ENCODE results near the gene PAFAH1B2. TPM values are rescaled to one million over a fixed set of nuclear protein-coding genes. Genes with fewer than 3 reads are reported as not detected.
"Not testable (repeated sequence)": the region's sequence is repeated elsewhere in the genome, so short reads cannot be mapped to it uniquely, and the experiment has no call there.

Gene PAFAH1B2
- total and polyA plus RNA-seq, 8 donors = 14.9 to 174 (median 32.0) TPM

DNA sequence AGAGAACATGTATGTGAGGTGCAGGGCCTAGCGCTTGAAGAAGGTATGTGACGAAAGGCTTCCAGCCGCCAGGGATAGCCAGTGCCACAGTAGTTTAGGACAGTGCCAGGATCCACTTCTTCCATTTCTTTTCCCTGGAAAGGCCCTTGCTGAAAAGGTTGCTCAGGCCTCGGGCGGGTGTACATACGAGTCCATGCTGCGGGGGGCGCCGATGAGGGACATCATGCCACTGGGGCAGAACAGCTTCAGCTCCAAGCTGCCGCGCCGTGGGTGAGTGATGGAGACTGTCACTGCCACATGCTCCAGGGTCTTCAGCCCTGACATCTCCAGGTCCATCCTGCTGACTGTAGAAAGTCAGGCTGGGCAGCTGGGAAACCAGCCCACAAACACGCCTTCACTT, 64.6 kb downstream of the PAFAH1B2 start:
- H3K27ac ChIP-seq; H3K9me3 ChIP-seq; DNase-seq; H3K27me3 ChIP-seq; H3K4me3 ChIP-seq; intact Hi-C loops (cut with DNase I; ENCODE audit: low total_unique reads): not testable (repeated sequence)
- WGBS, 5 donors = 78 to 90% (median 86%) methylated on average over 6 to 9 of the region's 13 CpGs; no CpG with 5 or more reads in 1 of the 5 donors
- Histone ChIP-seq H3K36me3 (peaks cover 20 to 59% (median 48%) of the 10 kb centered on the region in 4 donors), H3K4me1 (peaks cover 0 to 40% (median 9%) of the 10 kb centered on the region in 4 donors)
- peak; percentile 36 to 51 (median 49) for TF ChIP-seq POLR2AphosphoS5 (IDR thresholded peaks at IDR 0.05)

DNA sequence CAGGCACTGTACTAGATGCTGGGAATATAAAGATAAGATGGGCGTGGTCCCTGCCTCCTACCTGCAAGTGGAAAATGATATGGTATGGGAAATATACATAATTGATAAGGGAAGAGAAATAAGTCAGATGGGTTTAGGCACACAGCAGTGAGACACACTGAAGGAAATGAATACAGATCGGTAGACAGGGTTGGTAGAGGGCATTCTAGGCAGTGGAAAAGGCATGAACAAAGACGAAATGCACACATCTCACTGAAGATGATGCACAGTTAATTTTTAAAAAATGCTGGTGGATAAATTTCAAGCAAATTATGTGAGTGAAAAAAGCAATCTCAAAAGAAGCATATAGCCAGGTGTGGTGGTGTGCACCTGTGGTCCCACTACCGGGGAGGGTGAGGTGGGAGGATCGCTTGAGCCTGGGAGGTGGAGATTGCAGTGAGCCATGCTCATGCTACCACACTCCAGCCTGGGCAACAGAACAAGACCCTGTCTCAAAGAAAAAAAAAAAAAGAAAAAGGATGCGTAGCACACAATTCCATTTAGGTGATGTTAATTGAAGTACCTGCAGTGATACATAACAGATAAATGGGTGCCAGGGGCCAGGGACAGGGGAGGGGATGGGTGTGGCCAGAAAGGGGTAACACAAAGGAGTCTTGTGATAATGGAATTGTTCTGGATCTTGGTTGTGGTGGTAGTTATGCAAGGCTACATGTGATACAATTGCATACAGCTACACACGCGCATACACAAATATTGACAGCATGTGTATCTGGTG, 65.5 kb downstream of the PAFAH1B2 start:
- H3K36me3 ChIP-seq = peaks cover 19 to 59% (median 48%) of the 10 kb centered on the region in 4 donors

GRCh38 chr11:117210620-117211019, 66.5 kb downstream of the PAFAH1B2 start:
- intact Hi-C loops (cut with DNase I; ENCODE audit: low total_unique reads) = no loop called here
- Histone ChIP-seq H3K4me3 (no peak overlapping the region), H3K27me3 (no peaks in the 10 kb centered on the region), H3K4me1 (peaks cover 0 to 21% (median 0%) of the 10 kb centered on the region in 4 donors), H3K27ac (peak overlapping the region in 2 of 5 donors; percentile 5 to 38), H3K9me3 (no peaks in the 10 kb centered on the region), H3K36me3 (peaks cover 25 to 59% (median 46%) of the 10 kb centered on the region in 4 donors)
- 81 to 100% (median 96%) methylated on average over 3 of the region's 3 CpGs for WGBS, 5 donors
- DNase-seq = no peak
- no peak for TF ChIP-seq EP300 (IDR thresholded peaks at IDR 0.05)
- TF ChIP-seq, protein P1, sequence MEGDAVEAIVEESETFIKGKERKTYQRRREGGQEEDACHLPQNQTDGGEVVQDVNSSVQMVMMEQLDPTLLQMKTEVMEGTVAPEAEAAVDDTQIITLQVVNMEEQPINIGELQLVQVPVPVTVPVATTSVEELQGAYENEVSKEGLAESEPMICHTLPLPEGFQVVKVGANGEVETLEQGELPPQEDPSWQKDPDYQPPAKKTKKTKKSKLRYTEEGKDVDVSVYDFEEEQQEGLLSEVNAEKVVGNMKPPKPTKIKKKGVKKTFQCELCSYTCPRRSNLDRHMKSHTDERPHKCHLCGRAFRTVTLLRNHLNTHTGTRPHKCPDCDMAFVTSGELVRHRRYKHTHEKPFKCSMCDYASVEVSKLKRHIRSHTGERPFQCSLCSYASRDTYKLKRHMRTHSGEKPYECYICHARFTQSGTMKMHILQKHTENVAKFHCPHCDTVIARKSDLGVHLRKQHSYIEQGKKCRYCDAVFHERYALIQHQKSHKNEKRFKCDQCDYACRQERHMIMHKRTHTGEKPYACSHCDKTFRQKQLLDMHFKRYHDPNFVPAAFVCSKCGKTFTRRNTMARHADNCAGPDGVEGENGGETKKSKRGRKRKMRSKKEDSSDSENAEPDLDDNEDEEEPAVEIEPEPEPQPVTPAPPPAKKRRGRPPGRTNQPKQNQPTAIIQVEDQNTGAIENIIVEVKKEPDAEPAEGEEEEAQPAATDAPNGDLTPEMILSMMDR (IDR thresholded peaks at IDR 0.05) = no peak
- TF ChIP-seq POLR2A (IDR thresholded peaks at IDR 0.05) = no peak
- no peak for TF ChIP-seq POLR2AphosphoS5 (IDR thresholded peaks at IDR 0.05)

More for the DNA sequence above, 65.5 kb downstream of the PAFAH1B2 start:
- peak in 2 of 3 donors; percentile 26 to 70 for TF ChIP-seq POLR2AphosphoS5 (IDR thresholded peaks at IDR 0.05)
- H3K4me3 ChIP-seq; DNase-seq; H3K9me3 ChIP-seq; H3K27me3 ChIP-seq; intact Hi-C loops (cut with DNase I; ENCODE audit: low total_unique reads): not testable (repeated sequence)
- WGBS, 5 donors = 62 to 84% (median 79%) methylated on average over 7 to 8 of the region's 8 CpGs
- H3K27ac ChIP-seq = peak overlapping the region in 2 of 5 donors; percentile 13 to 38
- H3K4me1 ChIP-seq = peaks cover 0 to 31% (median 5%) of the 10 kb centered on the region in 4 donors

DNA sequence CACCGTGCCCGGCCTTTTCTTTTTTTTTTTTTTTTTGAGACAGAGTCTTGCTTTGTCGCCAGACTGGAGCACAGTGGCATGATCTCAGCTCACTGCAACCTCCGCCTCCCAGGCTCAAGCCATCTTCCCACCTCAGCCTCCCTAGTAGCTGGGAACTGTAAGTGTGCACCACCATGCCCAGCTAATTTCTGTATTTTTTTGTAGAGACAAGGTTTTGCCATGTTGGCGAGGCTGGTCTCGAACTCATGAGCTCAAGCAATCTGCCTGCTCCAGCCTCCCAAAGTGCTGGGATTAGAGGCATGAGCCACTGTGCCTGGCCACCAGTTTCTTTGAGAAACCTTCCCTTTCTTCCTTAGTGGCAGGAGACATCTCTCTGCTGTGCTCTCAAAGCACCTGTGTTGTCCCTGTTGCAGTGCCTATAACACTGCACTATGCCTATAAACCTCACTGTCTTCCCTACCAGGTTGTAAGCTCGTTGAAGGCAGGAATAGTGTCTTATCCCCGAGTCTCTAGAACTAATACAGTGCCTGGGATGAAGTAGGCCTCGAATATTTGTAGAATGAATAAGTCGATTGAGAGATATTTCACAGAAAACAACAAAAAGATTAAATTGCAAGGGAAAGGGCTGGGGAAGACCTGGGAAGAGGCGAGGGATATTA, 68.7 kb downstream of the PAFAH1B2 start:
- peaks cover 35 to 80% (median 63%) of the 10 kb centered on the region in 4 donors for H3K36me3 ChIP-seq
- no peak overlapping the region for H3K27ac ChIP-seq
- DNase-seq = no peak
- TF ChIP-seq, protein P1 (IDR thresholded peaks at IDR 0.05) = no peak
- TF ChIP-seq POLR2A (IDR thresholded peaks at IDR 0.05) (no peak), POLR2AphosphoS5 (IDR thresholded peaks at IDR 0.05) (peak in 1 of 3 donors; percentile 12)
- 93 to 96% (median 95%) methylated on average over 9 to 11 of the region's 11 CpGs for WGBS, 5 donors
- H3K27me3 ChIP-seq = no peaks in the 10 kb centered on the region
- no peak overlapping the region for H3K4me3 ChIP-seq
- no peaks in the 10 kb centered on the region for H3K9me3 ChIP-seq
- H3K4me1 ChIP-seq = peaks cover 0 to 39% (median 11%) of the 10 kb centered on the region in 4 donors
- intact Hi-C loops (cut with DNase I; ENCODE audit: low total_unique reads) = no loop called here

GRCh38 chr11:117214404-117215110, 70.5 kb downstream of the PAFAH1B2 start:
- H3K4me3 ChIP-seq = no peak overlapping the region
- peaks cover 48 to 94% (median 81%) of the 10 kb centered on the region in 4 donors for H3K36me3 ChIP-seq
- TF ChIP-seq POLR2AphosphoS5 (IDR thresholded peaks at IDR 0.05) = no peak
- TF ChIP-seq, protein P1 (IDR thresholded peaks at IDR 0.05) = no peak
- TF ChIP-seq POLR2A (IDR thresholded peaks at IDR 0.05) = no peak
- TF ChIP-seq EP300 (IDR thresholded peaks at IDR 0.05) = no peak
- no peak for DNase-seq
- H3K27ac ChIP-seq = peak overlapping the region in 2 of 5 donors; percentile 10 to 27
- H3K9me3 ChIP-seq = no peaks in the 10 kb centered on the region
- no peaks in the 10 kb centered on the region for H3K27me3 ChIP-seq
- intact Hi-C loops (cut with DNase I; ENCODE audit: low total_unique reads) = no loop called here
- H3K4me1 ChIP-seq = peaks cover 8 to 54% (median 28%) of the 10 kb centered on the region in 4 donors
- WGBS, 5 donors = 80 to 91% (median 88%) methylated on average over 7 of the region's 7 CpGs

All from stomach (tissue), 9 donors.